ENCODE data around the gene MAMDC4. TPM values are rescaled to one million over a fixed set of nuclear protein-coding genes. Genes with fewer than 3 reads are reported as not detected.
"Not testable (repeated sequence)": the region's sequence is repeated elsewhere in the genome, so short reads cannot be mapped to it uniquely, and the experiment has no call there.

The MAMDC4 gene
- total and polyA plus RNA-seq, 2 experiments from 2014 or later, result 17.8 to 22.2 TPM

DNA sequence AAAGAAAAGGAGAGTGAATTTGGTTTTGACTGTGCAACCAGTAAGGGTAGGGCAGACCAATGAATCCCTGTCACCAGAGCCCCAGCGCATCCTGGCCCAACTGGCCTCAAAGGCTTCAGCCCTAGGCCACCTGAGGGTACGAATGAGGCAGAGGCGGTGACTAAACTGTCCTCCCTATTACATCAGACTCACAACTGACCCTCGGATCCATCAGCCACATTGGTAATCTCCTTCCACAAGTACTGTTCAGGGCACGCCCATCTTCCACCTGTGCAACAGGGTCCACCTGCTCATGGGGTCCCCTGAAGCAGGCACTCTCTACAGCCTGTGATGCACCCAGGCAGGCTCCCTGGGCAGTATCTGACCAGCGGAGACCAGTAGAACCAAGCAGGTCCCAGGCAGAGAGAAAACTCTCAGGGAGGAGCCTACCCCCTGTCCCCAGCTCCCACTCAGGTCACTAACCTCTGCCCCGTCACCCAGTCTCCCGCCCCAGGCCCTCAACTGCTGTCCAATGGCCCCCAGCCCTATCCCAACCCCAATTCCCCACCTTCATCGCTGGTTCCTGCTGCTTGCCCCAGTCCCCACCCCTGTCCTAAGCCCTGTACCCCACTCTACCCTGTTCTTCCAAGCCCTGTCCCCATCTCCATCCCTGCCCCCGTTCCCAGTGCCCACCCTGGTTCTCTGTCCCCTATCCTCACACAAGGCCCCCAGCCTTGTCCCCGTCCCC is 13.1 kb downstream of the MAMDC4 start:
- peak overlapping the region; percentile 95 for H3K27ac ChIP-seq
- H3K9me3 ChIP-seq (ENCODE audit: low read depth), result no peaks in the 10 kb centered on the region
- H3K4me3 ChIP-seq, result peak overlapping the region; percentile 99
- H3K27me3 ChIP-seq, result no peaks in the 10 kb centered on the region
- H3K4me1 ChIP-seq (ENCODE audit: low read depth), result peaks cover 5% of the 10 kb centered on the region
- peaks cover 19% of the 10 kb centered on the region for H3K36me3 ChIP-seq
- TF ChIP-seq CTCF (IDR thresholded peaks at IDR 0.05; ENCODE audit: low read depth, low read length), result no peak
- no peak for DNase-seq (ENCODE audit: low read depth in 1 of 2, low spot score in 1 of 2)

DNA sequence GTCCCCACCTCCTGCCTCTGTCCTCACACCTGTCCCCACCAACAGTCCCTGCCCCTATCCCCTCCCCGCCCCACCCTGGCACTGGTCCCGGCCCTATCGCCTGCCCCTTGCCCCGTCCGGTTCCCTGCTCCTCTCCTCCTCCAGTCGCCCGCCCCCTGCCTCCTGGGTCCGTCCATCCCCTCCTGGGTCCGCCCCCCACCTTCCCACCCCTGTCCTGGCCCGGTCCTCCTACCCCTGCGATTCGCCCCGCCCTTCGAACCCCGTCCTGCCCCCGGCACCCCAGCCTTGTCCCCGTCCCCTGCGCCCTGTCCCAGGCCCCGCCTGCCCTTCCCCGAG is 13.6 kb downstream of the MAMDC4 start:
- no peak for TF ChIP-seq CTCF (IDR thresholded peaks at IDR 0.05; ENCODE audit: low read depth, low read length)
- H3K27ac ChIP-seq, result peak overlapping the region; percentile 95
- H3K27me3 ChIP-seq, result no peaks in the 10 kb centered on the region
- H3K4me1 ChIP-seq (ENCODE audit: low read depth), result peaks cover 5% of the 10 kb centered on the region
- no peaks in the 10 kb centered on the region for H3K9me3 ChIP-seq (ENCODE audit: low read depth)
- DNase-seq (ENCODE audit: low read depth in 1 of 2, low spot score in 1 of 2), result no peak
- H3K36me3 ChIP-seq, result peaks cover 19% of the 10 kb centered on the region
- H3K4me3 ChIP-seq, result peak overlapping the region; percentile 99

DNA sequence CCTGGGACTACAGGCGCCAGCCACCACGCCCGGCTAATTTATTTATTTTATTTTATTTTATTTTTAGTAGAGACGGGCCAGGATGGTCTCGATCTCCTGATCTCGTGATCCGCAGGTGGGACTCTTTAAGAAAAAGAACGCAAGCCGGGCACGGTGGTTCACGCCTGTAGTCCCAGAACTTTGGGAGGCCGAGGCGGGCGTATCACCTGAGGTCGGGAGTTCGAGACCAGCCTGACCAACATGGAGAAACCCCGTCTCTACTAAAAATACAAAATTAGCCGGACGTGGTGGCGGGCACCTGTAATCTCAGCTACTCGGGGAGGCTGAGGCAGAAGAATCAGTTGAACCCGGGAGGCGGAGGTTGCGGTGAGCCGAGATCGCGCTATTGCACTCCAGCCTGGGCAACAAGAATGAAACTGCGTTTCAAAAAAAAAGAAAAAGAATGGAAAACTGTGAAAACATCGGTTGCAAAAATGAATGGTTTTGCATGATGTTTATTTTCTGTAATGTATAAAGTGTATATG is 14.8 kb downstream of the MAMDC4 start:
- not testable (repeated sequence) for H3K9me3 ChIP-seq (ENCODE audit: low read depth); H3K4me1 ChIP-seq (ENCODE audit: low read depth); DNase-seq (ENCODE audit: low read depth in 1 of 2, low spot score in 1 of 2); H3K27me3 ChIP-seq
- Histone ChIP-seq H3K36me3 (peaks cover 15% of the 10 kb centered on the region), H3K27ac (peak overlapping the region; percentile 95), H3K4me3 (peak overlapping the region; percentile 99)

DNA sequence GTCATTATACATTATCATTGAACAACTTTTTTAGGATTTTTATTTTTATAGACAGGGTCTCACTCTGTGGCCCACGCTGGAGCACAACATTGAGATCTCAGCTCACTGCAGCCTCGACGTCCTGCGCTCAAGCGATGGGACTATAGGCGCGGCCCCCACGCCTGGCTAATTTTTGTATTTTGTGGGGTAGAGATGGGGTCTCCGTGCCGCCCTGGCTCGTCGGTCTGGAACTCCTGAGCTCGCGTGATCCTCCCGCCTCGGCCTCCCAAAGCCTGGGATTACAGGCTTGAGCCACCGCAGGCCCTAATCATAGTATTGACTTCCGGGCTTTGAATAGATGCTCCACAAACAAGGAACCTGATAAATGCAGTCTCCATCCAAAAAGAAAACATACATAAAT is 15.3 kb downstream of the MAMDC4 start:
- no peak for DNase-seq (ENCODE audit: low read depth in 1 of 2, low spot score in 1 of 2)
- no peak for TF ChIP-seq CTCF (IDR thresholded peaks at IDR 0.05; ENCODE audit: low read depth, low read length)
- peaks cover 5% of the 10 kb centered on the region for H3K4me1 ChIP-seq (ENCODE audit: low read depth)
- H3K36me3 ChIP-seq, result peaks cover 14% of the 10 kb centered on the region
- no peak overlapping the region for H3K27ac ChIP-seq
- no peak overlapping the region for H3K4me3 ChIP-seq
- H3K27me3 ChIP-seq, result no peaks in the 10 kb centered on the region
- no peaks in the 10 kb centered on the region for H3K9me3 ChIP-seq (ENCODE audit: low read depth)

DNA sequence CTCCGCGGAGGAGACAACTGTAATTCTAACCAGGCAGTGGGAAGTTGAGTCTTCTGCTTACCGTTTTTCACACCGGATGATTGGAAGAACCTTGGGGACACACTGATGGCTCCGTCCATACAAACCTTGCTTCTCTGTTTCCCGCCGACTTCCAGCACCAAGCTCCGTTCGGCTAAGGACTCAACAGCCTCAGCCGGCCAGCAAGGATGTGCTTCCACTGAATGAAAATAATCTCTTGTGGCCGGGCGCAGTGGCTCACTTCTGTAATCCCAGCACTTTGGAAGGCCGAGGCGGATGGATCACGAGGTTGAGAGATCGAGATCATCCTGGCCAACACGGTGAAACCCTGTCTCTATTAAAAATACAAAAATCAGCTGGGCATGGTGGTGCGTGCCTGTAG is 15.8 kb downstream of the MAMDC4 start:
- H3K36me3 ChIP-seq, result peaks cover 10% of the 10 kb centered on the region
- peaks cover 5% of the 10 kb centered on the region for H3K4me1 ChIP-seq (ENCODE audit: low read depth)
- no peaks in the 10 kb centered on the region for H3K9me3 ChIP-seq (ENCODE audit: low read depth)
- no peak overlapping the region for H3K27ac ChIP-seq
- H3K4me3 ChIP-seq, result no peak overlapping the region
- no peak for TF ChIP-seq CTCF (IDR thresholded peaks at IDR 0.05; ENCODE audit: low read depth, low read length)
- H3K27me3 ChIP-seq, result no peaks in the 10 kb centered on the region
- DNase-seq (ENCODE audit: low read depth in 1 of 2, low spot score in 1 of 2), result no peak

DNA sequence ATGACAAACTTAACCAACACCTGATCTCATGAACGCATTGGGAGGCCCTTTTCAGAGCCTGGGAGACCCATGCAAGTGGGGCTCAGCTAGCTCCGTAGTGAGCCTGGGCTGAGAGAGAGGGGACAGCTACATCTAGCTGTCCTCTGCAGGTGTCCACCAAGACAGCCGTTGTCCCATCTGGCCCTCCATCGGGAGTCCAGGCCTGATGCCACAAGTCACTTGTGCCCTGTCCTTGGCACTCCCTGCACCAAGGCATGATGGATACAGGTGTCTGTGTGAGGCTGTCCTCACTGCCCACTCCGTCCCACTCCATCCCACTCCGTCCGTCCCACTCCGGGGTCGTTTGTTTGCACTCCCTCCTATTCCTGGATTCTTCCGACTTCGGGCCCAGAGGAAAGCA is 16.5 kb downstream of the MAMDC4 start:
- Histone ChIP-seq H3K9me3 (ENCODE audit: low read depth) (no peaks in the 10 kb centered on the region), H3K27me3 (no peaks in the 10 kb centered on the region), H3K4me1 (ENCODE audit: low read depth) (peaks cover 5% of the 10 kb centered on the region), H3K36me3 (peaks cover 3% of the 10 kb centered on the region), H3K4me3 (no peak overlapping the region), H3K27ac (no peak overlapping the region)
- no peak for DNase-seq (ENCODE audit: low read depth in 1 of 2, low spot score in 1 of 2)
- TF ChIP-seq CTCF (IDR thresholded peaks at IDR 0.05; ENCODE audit: low read depth, low read length), result no peak

GRCh38 chr9:136869611-136870010 is 17.5 kb downstream of the MAMDC4 start:
- H3K27me3 ChIP-seq; H3K36me3 ChIP-seq; H3K27ac ChIP-seq; H3K4me1 ChIP-seq (ENCODE audit: low read depth); DNase-seq (ENCODE audit: low read depth in 1 of 2, low spot score in 1 of 2); H3K9me3 ChIP-seq (ENCODE audit: low read depth); H3K4me3 ChIP-seq: not testable (repeated sequence)
